GM21390 (cell line): Measurements from ENCODE around the gene LAMA4.

Experiments
- ATAC-seq: cut with Tn5 transposase; IDR thresholded peaks from one replicate; pipeline ENCODE4 v1.9.1; 2021; ENCODE audit not compliant: unreplicated experiment

The LAMA4 gene

GRCh38 chr6:112241820-112242429 is 12.4 kb downstream of the LAMA4 start:
- no peak for ATAC-seq

GRCh38 chr6:112237595-112237994 is 16.8 kb downstream of the LAMA4 start:
- no peak for ATAC-seq

GRCh38 chr6:112237066-112237465 is 17.3 kb downstream of the LAMA4 start:
- ATAC-seq: no peak

GRCh38 chr6:112235956-112236355 is 18.4 kb downstream of the LAMA4 start:
- ATAC-seq: no peak

GRCh38 chr6:112234601-112235000 is 19.8 kb downstream of the LAMA4 start:
- ATAC-seq: no peak

GRCh38 chr6:112233847-112234246 is 20.5 kb downstream of the LAMA4 start:
- ATAC-seq: no peak

GRCh38 chr6:112232845-112233256 is 21.5 kb downstream of the LAMA4 start:
- no peak for ATAC-seq

- no peak for ATAC-seq
These were observed 22.7 kb downstream of the LAMA4 start for GRCh38 chr6:112231594-112232060.

GRCh38 chr6:112231164-112231563 is 23.2 kb downstream of the LAMA4 start:
- ATAC-seq: no peak

- ATAC-seq: no peak
These were observed 25.7 kb downstream of the LAMA4 start for GRCh38 chr6:112228480-112229332.

- no peak for ATAC-seq
These were observed 26.4 kb downstream of the LAMA4 start for GRCh38 chr6:112227992-112228391.

- ATAC-seq: no peak
These were observed 27.0 kb downstream of the LAMA4 start for GRCh38 chr6:112227411-112227810.

- ATAC-seq: no peak
These were observed 28.7 kb downstream of the LAMA4 start for GRCh38 chr6:112225691-112226090.

- no peak for ATAC-seq
These were observed 30.3 kb downstream of the LAMA4 start for GRCh38 chr6:112224088-112224487.

- ATAC-seq: no peak
These were observed 31.1 kb downstream of the LAMA4 start for GRCh38 chr6:112223070-112223861.

GRCh38 chr6:112221981-112222852 is 32.1 kb downstream of the LAMA4 start:
- ATAC-seq: no peak

GRCh38 chr6:112221561-112221960 is 32.8 kb downstream of the LAMA4 start:
- no peak for ATAC-seq

GRCh38 chr6:112218563-112218962 is 35.8 kb downstream of the LAMA4 start:
- no peak for ATAC-seq

GRCh38 chr6:112216662-112217551 is 37.5 kb downstream of the LAMA4 start:
- ATAC-seq: no peak
